Measurements from ENCODE around the gene XRCC3.

DNA sequence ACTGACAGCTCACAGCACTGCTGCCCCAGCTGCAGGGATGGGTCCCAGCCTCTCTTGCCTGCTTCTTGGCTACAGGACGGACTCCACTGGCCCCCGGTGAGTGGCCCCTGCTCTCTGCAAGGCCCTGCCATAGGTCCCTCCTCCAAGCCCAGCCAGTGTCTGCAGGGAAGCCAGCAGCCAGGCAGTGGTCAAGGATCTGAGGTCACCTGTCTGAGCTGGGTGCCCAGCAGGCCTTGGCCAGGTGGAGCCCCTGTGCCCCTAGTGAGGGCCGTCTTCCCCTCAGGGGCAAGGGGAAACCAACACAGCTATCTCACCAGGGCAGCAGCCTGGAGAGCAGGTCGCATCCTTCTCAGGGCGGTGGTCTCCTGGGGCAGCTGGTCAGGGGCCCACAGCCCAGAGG lies 13.2 kb downstream of the XRCC3 start:
- TF ChIP-seq, protein P1, sequence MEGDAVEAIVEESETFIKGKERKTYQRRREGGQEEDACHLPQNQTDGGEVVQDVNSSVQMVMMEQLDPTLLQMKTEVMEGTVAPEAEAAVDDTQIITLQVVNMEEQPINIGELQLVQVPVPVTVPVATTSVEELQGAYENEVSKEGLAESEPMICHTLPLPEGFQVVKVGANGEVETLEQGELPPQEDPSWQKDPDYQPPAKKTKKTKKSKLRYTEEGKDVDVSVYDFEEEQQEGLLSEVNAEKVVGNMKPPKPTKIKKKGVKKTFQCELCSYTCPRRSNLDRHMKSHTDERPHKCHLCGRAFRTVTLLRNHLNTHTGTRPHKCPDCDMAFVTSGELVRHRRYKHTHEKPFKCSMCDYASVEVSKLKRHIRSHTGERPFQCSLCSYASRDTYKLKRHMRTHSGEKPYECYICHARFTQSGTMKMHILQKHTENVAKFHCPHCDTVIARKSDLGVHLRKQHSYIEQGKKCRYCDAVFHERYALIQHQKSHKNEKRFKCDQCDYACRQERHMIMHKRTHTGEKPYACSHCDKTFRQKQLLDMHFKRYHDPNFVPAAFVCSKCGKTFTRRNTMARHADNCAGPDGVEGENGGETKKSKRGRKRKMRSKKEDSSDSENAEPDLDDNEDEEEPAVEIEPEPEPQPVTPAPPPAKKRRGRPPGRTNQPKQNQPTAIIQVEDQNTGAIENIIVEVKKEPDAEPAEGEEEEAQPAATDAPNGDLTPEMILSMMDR (IDR thresholded peaks at IDR 0.05) = no peak
- TF ChIP-seq POLR2AphosphoS5 (IDR thresholded peaks at IDR 0.05) = no peak

Data from sigmoid colon (tissue), 4 donors.